Measurements from ENCODE around the gene FOXL2.
A peak's percentile ranks its signal among the peaks of the same experiment; 100 is the strongest.

DNA sequence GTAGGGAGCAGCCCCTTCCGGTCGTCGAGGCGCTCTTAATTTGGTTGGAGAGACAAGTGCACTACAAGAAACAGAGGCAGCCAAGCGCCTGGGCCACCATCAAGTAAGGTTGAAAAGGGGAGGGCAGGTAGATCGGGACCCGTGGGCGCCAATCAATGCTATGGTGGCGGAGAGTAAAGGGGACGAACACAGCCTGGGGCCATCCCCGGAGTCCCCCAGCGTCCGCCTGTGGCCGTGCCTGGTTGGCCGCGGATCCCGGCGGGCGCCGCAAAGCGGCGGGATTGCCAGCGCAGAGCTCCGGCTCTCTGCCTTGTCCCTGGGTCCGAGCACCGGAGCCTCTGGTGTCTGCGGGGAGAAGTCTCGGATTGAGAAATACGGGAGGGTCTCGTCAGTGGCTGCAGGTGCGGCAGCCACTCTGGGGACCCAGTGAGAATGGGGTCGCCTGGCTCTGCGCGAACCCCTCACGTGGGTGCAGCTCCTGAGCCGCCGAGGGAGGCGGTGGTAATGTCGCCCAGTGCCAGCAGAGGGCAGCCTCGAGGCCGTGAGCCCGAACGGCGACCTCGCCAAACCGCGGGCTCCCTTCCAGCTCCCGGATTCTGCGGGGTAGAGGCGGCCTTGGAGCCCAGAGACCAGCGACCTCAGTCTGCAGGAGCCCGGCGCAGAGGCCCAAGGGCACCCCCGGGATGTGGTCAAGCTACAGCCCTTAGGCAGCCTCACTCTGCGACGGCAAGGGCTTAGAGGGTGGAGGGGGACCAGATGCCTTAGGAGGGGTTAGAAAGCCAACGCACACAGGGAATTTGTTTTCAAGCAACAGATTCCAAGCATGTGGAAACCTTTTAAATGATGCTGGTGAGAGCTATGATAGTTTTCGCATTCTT is 10.8 kb downstream of the FOXL2 start:
- TF ChIP-seq, protein P1, sequence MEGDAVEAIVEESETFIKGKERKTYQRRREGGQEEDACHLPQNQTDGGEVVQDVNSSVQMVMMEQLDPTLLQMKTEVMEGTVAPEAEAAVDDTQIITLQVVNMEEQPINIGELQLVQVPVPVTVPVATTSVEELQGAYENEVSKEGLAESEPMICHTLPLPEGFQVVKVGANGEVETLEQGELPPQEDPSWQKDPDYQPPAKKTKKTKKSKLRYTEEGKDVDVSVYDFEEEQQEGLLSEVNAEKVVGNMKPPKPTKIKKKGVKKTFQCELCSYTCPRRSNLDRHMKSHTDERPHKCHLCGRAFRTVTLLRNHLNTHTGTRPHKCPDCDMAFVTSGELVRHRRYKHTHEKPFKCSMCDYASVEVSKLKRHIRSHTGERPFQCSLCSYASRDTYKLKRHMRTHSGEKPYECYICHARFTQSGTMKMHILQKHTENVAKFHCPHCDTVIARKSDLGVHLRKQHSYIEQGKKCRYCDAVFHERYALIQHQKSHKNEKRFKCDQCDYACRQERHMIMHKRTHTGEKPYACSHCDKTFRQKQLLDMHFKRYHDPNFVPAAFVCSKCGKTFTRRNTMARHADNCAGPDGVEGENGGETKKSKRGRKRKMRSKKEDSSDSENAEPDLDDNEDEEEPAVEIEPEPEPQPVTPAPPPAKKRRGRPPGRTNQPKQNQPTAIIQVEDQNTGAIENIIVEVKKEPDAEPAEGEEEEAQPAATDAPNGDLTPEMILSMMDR (IDR thresholded peaks at IDR 0.05): peak; percentile 82 to 90 (median 86)
- TF ChIP-seq POLR2A (IDR thresholded peaks at IDR 0.05): no peak
